Bronchial epithelial cell (primary cell): ENCODE data around the gene DCC. TPM values are rescaled to one million over a fixed set of nuclear protein-coding genes. Genes with fewer than 3 reads are reported as not detected.

Experiments
- DNase-seq: peaks from one replicate; pipeline ENCODE4 v3.0.0-alpha.2; 2010; ENCODE audit warnings: low read depth
- FAIRE-seq: peaks from 2 replicates; lab custom pipeline; 2011; peaks lifted over from hg19 to GRCh38; lab: Jason Lieb, UNC
- H3K27me3 ChIP-seq: 2 replicates; pipeline ENCODE4 v1.5.1; 2011; ENCODE audit warnings: low read length; ENCODE audit not compliant: control insufficient read depth, insufficient read depth
- H3K36me3 ChIP-seq: 2 replicates; pipeline ENCODE4 v1.5.1; 2011; ENCODE audit warnings: low read length; ENCODE audit not compliant: control insufficient read depth, insufficient read depth
- H3K4me3 ChIP-seq: 2 replicates; pipeline ENCODE4 v1.5.1; 2011; ENCODE audit warnings: mild to moderate bottlenecking, low read depth, low read length, control low read depth
- CTCF ChIP-seq: IDR thresholded peaks from 2 replicates; pipeline ENCODE4 v1.5.1; 2011; ENCODE audit warnings: mild to moderate bottlenecking, moderate library complexity, low read length, control low read depth, inconsistent platforms; ENCODE audit not compliant: insufficient read depth, severe bottlenecking
- total RNA-seq: library from RNA; depleted of rRNA; stranded (reverse); fragments of >200 nt; gene quantifications from 2 replicates; pipeline ENCODE4 v1.2.1, GENCODE V29; 2014

The DCC gene
- total RNA-seq, 1 donor from 2014 or later = not detected

GRCh38 chr18:53541924-53542323 is 1201.9 kb downstream of the DCC start:
- TF ChIP-seq CTCF = no peak
- no peaks in the 10 kb centered on the region for H3K27me3 ChIP-seq
- FAIRE-seq (no peak), DNase-seq (no peak)
- no peaks in the 10 kb centered on the region for H3K36me3 ChIP-seq
- no peak overlapping the region for H3K4me3 ChIP-seq

GRCh38 chr18:53543711-53544110 is 1203.7 kb downstream of the DCC start:
- no peaks in the 10 kb centered on the region for H3K27me3 ChIP-seq
- DNase-seq (no peak), FAIRE-seq (no peak)
- no peaks in the 10 kb centered on the region for H3K36me3 ChIP-seq
- TF ChIP-seq CTCF = no peak
- no peak overlapping the region for H3K4me3 ChIP-seq

DNA sequence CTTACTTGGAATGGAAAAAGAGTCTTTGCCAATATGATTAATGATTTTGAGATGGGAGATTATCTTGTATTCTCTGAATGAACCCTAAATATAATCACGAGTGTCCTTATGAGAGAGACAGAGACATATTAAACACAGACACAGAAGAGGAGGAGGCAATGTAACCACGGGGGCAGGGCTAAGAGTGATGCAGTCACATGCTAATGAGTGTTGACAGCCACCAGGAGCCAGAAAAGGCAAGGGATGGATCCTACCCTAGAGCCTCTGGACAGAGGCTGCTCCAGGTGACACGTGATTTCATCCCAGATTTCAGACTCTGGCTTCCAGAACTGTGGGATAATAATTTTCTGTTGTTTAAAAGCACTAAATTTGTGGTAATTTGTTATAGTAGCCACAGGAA is 1204.9 kb downstream of the DCC start:
- DNase-seq (no peak), FAIRE-seq (no peak)
- Histone ChIP-seq H3K27me3 (no peaks in the 10 kb centered on the region), H3K4me3 (no peak overlapping the region), H3K36me3 (no peaks in the 10 kb centered on the region)
- no peak for TF ChIP-seq CTCF

- FAIRE-seq (no peak), DNase-seq (no peak)
- no peak overlapping the region for H3K4me3 ChIP-seq
- no peaks in the 10 kb centered on the region for H3K27me3 ChIP-seq
- H3K36me3 ChIP-seq = no peaks in the 10 kb centered on the region
- TF ChIP-seq CTCF = no peak
These were observed 1212.0 kb downstream of the DCC start for GRCh38 chr18:53551868-53552426.

- no peak for FAIRE-seq
These were observed 1213.0 kb downstream of the DCC start for GRCh38 chr18:53553030-53553429.

More at GRCh38 chr18:53553030-53553429, 1213.0 kb downstream of the DCC start:
- Histone ChIP-seq H3K27me3 (no peaks in the 10 kb centered on the region), H3K36me3 (no peaks in the 10 kb centered on the region), H3K4me3 (no peak overlapping the region)
- no peak for DNase-seq
- TF ChIP-seq CTCF = no peak
